Measurements from ENCODE around the gene TMOD2.

TMOD2 gene

GRCh38 chr15:51718746-51719145 lies 32.7 kb upstream of the TMOD2 start:
- no peak for DNase-seq (ENCODE audit: insufficient read length, low spot score)
- no peak for FAIRE-seq
- no peak for TF ChIP-seq POU2F2 (IDR thresholded peaks at IDR 0.05; ENCODE audit: low read depth, low read length)
- TF ChIP-seq POLR2AphosphoS5 (IDR thresholded peaks at IDR 0.05; ENCODE audit: low read depth, low read length): no peak
- no peak for TF ChIP-seq POLR2A (IDR thresholded peaks at IDR 0.05; ENCODE audit: low read depth, low read length)
- TF ChIP-seq TAF1 (IDR thresholded peaks at IDR 0.05; ENCODE audit: low read depth, low read length): no peak
- no peak for TF ChIP-seq PAX5 (IDR thresholded peaks at IDR 0.05; ENCODE audit: insufficient read depth, low read length, severe bottlenecking)

GRCh38 chr15:51720201-51720995 lies 31.0 kb upstream of the TMOD2 start:
- no peak for TF ChIP-seq TAF1 (IDR thresholded peaks at IDR 0.05; ENCODE audit: low read depth, low read length)
- no peak for TF ChIP-seq POLR2AphosphoS5 (IDR thresholded peaks at IDR 0.05; ENCODE audit: low read depth, low read length)
- no peak for TF ChIP-seq SPI1 (IDR thresholded peaks at IDR 0.05; ENCODE audit: low read depth, low read length)
- TF ChIP-seq POLR2A (IDR thresholded peaks at IDR 0.05; ENCODE audit: low read depth, low read length): no peak
- no peak for TF ChIP-seq PAX5 (IDR thresholded peaks at IDR 0.05; ENCODE audit: insufficient read depth, low read length, severe bottlenecking)
- no peak for TF ChIP-seq POU2F2 (IDR thresholded peaks at IDR 0.05; ENCODE audit: low read depth, low read length)
- no peak for DNase-seq (ENCODE audit: insufficient read length, low spot score)
- FAIRE-seq: no peak

DNA sequence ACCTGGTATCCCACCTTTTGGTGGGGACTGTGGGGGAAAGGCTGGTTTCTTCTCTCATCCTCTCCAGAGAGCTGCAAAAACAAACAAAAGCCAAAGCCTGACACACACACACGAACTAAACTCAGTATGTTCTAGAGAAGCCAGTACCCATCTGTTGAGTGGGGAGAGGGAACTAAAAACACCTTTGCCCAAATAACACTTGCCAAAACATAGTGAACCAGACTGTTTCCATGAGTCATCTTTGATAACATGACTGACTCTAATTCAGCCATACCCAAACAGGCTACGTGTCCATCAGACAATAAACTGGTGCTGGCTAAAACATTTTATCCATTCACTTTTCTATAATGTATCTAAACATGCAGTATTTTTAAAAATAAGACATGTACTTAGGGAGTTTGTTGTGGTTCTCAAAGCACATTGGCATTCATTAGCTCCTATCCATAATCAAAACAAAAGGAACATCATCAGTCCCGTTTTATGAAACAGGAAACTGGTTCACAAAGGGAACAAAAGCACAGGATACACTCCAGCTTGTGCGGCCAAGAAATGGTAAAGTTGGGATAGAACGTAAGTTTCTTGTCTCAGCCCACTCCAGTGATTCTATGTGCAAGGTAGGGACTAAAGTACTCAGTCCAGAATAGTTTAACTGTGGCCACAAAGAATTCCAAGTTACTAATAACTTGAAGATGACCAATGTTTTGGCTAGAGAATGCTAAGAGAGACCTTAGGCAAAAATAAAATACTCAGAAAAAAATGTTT lies 30.0 kb upstream of the TMOD2 start:
- FAIRE-seq (no peak), DNase-seq (ENCODE audit: insufficient read length, low spot score) (no peak)
- TF ChIP-seq SPI1 (IDR thresholded peaks at IDR 0.05; ENCODE audit: low read depth, low read length) (no peak), PAX5 (IDR thresholded peaks at IDR 0.05; ENCODE audit: insufficient read depth, low read length, severe bottlenecking) (no peak), POLR2AphosphoS5 (IDR thresholded peaks at IDR 0.05; ENCODE audit: low read depth, low read length) (no peak), POU2F2 (IDR thresholded peaks at IDR 0.05; ENCODE audit: low read depth, low read length) (no peak), POLR2A (IDR thresholded peaks at IDR 0.05; ENCODE audit: low read depth, low read length) (no peak), TAF1 (IDR thresholded peaks at IDR 0.05; ENCODE audit: low read depth, low read length) (no peak)

- FAIRE-seq: no peak
- DNase-seq (ENCODE audit: insufficient read length, low spot score): no peak
- TF ChIP-seq POLR2A (IDR thresholded peaks at IDR 0.05; ENCODE audit: low read depth, low read length) (no peak), PAX5 (IDR thresholded peaks at IDR 0.05; ENCODE audit: insufficient read depth, low read length, severe bottlenecking) (no peak), SPI1 (IDR thresholded peaks at IDR 0.05; ENCODE audit: low read depth, low read length) (no peak), POLR2AphosphoS5 (IDR thresholded peaks at IDR 0.05; ENCODE audit: low read depth, low read length) (no peak), TAF1 (IDR thresholded peaks at IDR 0.05; ENCODE audit: low read depth, low read length) (no peak), POU2F2 (IDR thresholded peaks at IDR 0.05; ENCODE audit: low read depth, low read length) (no peak)
Observed at GRCh38 chr15:51724199-51724598, 27.2 kb upstream of the TMOD2 start.

GRCh38 chr15:51724673-51725072 lies 26.7 kb upstream of the TMOD2 start:
- no peak for FAIRE-seq

DNA sequence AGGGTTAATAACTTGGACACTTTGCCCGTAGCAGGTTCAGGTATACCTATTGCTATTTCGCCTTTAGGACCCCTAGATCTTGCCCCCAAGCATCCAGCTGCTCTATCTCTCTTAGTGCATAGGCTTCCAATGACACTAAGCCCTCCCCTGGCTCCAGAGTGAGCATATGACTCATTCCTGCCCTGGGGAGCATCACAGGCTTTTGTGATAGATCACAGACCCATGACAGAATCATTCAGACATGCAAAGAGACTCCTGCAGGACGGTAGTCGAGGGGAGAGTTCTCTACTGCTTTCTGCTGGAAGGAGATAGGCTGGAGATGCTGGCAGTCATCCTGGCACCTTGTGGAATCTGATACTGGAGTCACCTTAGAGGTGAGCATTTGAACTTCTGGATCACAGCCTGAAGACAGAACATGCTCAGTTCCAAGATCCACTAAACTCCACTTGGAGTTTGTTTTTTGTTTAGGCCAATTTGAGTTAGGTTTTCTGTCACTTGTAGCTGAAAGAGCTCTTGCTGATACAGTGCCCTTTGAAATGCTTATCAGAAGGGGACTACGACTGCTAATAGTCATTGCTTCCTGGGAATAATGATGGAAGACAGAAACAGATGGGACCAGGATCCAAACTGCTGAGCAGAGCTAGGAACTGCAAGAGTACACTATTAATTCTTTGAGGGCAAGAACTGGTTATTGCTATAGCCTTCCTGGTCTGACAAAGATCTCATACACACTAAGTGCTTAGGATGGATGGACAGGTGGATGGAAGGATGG lies 24.9 kb upstream of the TMOD2 start:
- no peak for DNase-seq (ENCODE audit: insufficient read length, low spot score)

More at GRCh38 chr15:51724673-51725072, 26.7 kb upstream of the TMOD2 start:
- no peak for DNase-seq (ENCODE audit: insufficient read length, low spot score)
- TF ChIP-seq TAF1 (IDR thresholded peaks at IDR 0.05; ENCODE audit: low read depth, low read length) (no peak), POLR2A (IDR thresholded peaks at IDR 0.05; ENCODE audit: low read depth, low read length) (no peak), SPI1 (IDR thresholded peaks at IDR 0.05; ENCODE audit: low read depth, low read length) (no peak), POLR2AphosphoS5 (IDR thresholded peaks at IDR 0.05; ENCODE audit: low read depth, low read length) (no peak), PAX5 (IDR thresholded peaks at IDR 0.05; ENCODE audit: insufficient read depth, low read length, severe bottlenecking) (no peak), POU2F2 (IDR thresholded peaks at IDR 0.05; ENCODE audit: low read depth, low read length) (no peak)

GRCh38 chr15:51727141-51727897 lies 24.1 kb upstream of the TMOD2 start:
- DNase-seq (ENCODE audit: insufficient read length, low spot score) (no peak), FAIRE-seq (peak; percentile 70)
- TF ChIP-seq PAX5 (IDR thresholded peaks at IDR 0.05; ENCODE audit: insufficient read depth, low read length, severe bottlenecking): no peak
- no peak; the same call in 1 of the 2 replicates for TF ChIP-seq POLR2AphosphoS5 (IDR thresholded peaks at IDR 0.05; ENCODE audit: low read depth, low read length)
- no peak for TF ChIP-seq SPI1 (IDR thresholded peaks at IDR 0.05; ENCODE audit: low read depth, low read length)
- TF ChIP-seq POLR2A (IDR thresholded peaks at IDR 0.05; ENCODE audit: low read depth, low read length): no peak
- no peak for TF ChIP-seq POU2F2 (IDR thresholded peaks at IDR 0.05; ENCODE audit: low read depth, low read length)
- TF ChIP-seq TAF1 (IDR thresholded peaks at IDR 0.05; ENCODE audit: low read depth, low read length): no peak

More for the DNA sequence above, 24.9 kb upstream of the TMOD2 start:
- no peak for TF ChIP-seq PAX5 (IDR thresholded peaks at IDR 0.05; ENCODE audit: insufficient read depth, low read length, severe bottlenecking)
- no peak for TF ChIP-seq TAF1 (IDR thresholded peaks at IDR 0.05; ENCODE audit: low read depth, low read length)
- TF ChIP-seq POLR2AphosphoS5 (IDR thresholded peaks at IDR 0.05; ENCODE audit: low read depth, low read length): no peak
- peak; percentile 50; the same call in 1 of the 2 replicates for TF ChIP-seq POU2F2 (IDR thresholded peaks at IDR 0.05; ENCODE audit: low read depth, low read length)
- peak; percentile 80 for FAIRE-seq

DNA sequence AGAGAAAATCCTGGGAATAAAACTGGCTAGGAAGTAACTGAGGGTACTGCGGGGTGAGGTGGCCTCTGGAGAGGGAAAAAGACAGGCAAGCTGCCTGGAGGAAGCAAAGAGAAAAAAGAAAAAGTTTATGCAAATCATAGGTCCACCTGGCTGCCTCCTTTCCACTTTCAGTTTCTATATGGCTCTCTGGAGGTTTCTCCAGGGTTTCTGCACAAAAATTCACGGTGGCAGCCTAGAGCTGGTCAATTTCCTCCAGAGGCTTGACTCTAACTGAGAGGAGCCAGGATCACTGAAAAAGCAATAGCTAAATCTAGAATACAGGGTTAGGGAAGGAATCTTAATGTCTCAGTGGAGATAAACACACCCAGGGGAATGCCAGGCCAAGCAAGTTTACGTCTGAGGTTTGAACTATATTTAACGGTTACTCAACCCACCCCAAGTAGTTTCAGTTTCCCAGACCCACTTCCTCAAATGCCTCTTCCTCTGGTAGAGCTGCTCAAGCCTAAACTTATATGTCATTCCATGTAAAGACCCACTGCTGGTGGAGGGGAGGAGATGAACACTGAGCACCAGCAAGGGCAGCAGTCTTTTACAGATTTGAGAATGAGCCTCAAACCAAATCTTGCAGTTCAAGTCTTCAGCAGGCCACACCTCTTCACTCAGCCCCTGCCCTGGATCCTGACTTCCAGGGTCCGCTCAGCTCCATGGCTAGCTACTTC lies 19.7 kb upstream of the TMOD2 start:
- FAIRE-seq: peak; percentile 77
- TF ChIP-seq POLR2AphosphoS5 (IDR thresholded peaks at IDR 0.05; ENCODE audit: low read depth, low read length) (peak; percentile 49; the same call in 1 of the 2 replicates), PAX5 (IDR thresholded peaks at IDR 0.05; ENCODE audit: insufficient read depth, low read length, severe bottlenecking) (no peak), TAF1 (IDR thresholded peaks at IDR 0.05; ENCODE audit: low read depth, low read length) (peak; percentile 19; the same call in 1 of the 2 replicates), SPI1 (IDR thresholded peaks at IDR 0.05; ENCODE audit: low read depth, low read length) (peak; percentile 100), POU2F2 (IDR thresholded peaks at IDR 0.05; ENCODE audit: low read depth, low read length) (peak; percentile 97), POLR2A (IDR thresholded peaks at IDR 0.05; ENCODE audit: low read depth, low read length) (peak; percentile 38; the same call in 1 of the 2 replicates)
- DNase-seq (ENCODE audit: insufficient read length, low spot score): peak; percentile 17

Measured in GM12891 (cell line).